HS-27A (cell line): Measurements from ENCODE around the gene OPN3.
"Not testable (repeated sequence)": the region's sequence is repeated elsewhere in the genome, so short reads cannot be mapped to it uniquely, and the experiment has no call there.

Experiments used
- DNase-seq: peaks from one replicate; pipeline ENCODE4 v3.0.0-alpha.2; 2012; ENCODE audit warnings: low read depth, missing footprints

OPN3 gene

GRCh38 chr1:241640149-241640866 is at the start of gene OPN3, which contains the start of gene CHML:
Gene OPN3, minus strand, starts transcription at chr1:241640369. Its CDS starts 115 bp downstream, at chr1:241640254.
Gene CHML, minus strand, starts transcription at chr1:241640369. Its CDS starts 4,603 bp downstream, at chr1:241635766.
- DNase-seq = no peak

GRCh38 chr1:241688940-241689368 is 48.8 kb upstream of the OPN3 start:
- DNase-seq = no peak

GRCh38 chr1:241684108-241684507 is 43.9 kb upstream of the OPN3 start:
- DNase-seq = no peak

GRCh38 chr1:241682921-241683320 is 42.8 kb upstream of the OPN3 start:
- DNase-seq = no peak

- not testable (repeated sequence) for DNase-seq
Measured at GRCh38 chr1:241681861-241682448, 41.8 kb upstream of the OPN3 start.

GRCh38 chr1:241679961-241680360 is 39.8 kb upstream of the OPN3 start:
- no peak for DNase-seq

DNA sequence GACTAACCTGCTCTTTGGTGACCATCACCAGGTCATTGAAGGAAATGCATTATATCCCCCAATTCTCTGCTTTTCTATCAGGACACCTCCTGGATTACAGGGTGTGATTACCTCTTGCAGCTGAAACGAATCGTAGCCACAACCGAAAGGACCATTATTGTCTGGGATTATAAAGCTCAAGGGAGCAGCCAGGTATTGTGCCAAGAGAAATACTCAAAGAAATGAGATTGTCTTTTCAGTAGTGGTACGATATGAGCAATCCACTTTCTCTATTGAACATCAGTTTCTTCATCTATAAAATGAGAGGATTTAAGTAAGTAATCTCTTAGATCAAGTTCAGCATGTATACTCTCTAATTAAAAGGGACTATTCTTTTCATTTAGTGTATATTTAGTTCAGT is 39.2 kb upstream of the OPN3 start:
- no peak for DNase-seq

DNA sequence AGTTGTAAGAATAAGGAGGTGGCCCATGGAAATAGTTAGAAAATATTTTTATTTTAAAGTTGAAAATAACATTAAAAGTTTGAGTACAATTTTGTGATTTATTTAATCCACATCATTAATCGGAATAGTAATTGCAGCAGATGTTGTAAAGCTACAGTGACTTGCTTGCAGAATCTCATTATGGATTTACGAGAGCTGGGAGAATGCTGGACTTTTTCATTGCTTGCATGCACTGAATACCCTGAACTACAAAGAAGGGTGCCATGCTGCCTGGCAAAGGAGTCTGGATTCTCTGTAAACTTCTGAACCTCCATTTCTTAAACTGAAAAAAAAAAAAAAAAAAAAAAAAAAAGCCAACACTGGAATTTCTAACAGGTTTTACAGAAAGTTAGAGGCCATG is 38.4 kb upstream of the OPN3 start:
- no peak for DNase-seq

GRCh38 chr1:241677201-241677600 is 37.0 kb upstream of the OPN3 start:
- DNase-seq = no peak

- no peak for DNase-seq
Measured at GRCh38 chr1:241675983-241676382, 35.8 kb upstream of the OPN3 start.

DNA sequence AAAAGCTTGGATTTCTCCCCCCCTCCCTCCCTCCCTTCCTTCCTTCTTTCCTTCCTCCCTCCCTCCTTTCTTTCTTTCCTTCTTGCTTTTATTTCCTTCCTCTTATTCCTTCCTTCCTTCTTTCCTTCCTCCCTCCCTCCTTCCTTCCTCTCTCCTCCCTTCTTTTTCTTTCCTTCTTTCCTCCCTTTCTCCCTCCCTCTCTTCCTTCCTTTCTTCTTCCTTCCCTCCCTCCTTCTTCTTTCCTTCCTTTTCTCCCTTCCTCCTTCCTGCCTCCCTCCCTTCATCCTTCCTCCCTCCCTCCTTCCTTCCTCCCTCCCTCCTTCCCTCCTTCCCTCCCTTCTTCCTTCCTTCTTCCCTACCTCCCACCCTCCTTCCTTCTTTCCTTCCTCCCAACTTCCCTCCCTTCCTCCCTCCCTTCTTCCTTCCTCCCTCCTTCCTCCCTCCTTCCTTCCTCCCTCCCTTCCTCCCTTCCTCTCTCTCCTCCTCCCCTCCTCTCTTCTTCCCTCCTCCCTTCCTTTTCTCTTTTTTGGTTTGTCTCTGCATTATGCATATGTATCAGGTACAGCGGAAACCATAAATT is 34.7 kb upstream of the OPN3 start:
- no peak for DNase-seq

DNA sequence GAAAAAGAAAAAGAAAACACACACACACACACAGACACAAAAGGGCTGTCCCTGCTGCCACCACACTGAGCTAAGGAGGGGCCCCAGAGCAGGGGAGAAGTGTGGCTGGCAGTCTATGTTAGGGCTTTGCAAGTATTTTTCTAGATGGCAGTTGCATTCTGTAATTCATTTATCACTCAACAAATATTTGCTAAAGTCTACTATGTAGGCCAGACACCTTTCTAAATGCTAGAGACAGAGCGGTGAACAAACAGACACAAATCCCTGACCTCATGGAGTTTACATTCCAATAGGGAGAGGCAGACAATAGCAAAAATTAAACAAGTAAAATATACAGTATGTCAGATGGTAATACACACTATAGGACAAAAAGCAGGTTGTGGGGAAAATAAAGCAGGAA is 32.1 kb upstream of the OPN3 start:
- DNase-seq = no peak

- DNase-seq = no peak
Measured at GRCh38 chr1:241666419-241666818, 26.2 kb upstream of the OPN3 start.

DNA sequence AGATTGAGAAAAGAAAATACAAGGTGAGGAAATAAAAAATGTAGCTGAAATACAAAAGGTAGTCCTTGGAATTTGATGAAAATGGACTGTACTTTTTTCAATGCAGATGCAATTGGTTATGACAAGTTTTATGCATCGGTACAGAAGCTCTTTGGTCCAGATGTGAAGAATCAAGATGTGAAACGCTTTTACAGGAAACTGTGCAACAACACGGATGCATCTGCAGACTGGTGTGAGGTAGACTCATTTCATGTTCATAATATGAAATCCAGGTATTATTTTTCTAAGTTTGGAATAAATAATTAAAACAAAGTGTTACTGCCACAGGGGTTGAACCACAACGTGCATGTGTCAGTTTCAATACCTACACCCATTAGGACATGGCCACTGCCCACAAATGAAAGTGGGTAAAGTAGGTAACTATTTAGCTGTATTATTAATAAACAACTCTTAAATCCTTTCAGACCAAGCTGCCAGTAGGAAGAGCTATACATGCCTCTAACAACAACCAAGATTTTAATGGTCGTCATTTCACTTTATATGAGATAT is 20.3 kb upstream of the OPN3 start:
- DNase-seq = no peak

- not testable (repeated sequence) for DNase-seq
Measured at GRCh38 chr1:241659016-241659415, 18.8 kb upstream of the OPN3 start.

DNA sequence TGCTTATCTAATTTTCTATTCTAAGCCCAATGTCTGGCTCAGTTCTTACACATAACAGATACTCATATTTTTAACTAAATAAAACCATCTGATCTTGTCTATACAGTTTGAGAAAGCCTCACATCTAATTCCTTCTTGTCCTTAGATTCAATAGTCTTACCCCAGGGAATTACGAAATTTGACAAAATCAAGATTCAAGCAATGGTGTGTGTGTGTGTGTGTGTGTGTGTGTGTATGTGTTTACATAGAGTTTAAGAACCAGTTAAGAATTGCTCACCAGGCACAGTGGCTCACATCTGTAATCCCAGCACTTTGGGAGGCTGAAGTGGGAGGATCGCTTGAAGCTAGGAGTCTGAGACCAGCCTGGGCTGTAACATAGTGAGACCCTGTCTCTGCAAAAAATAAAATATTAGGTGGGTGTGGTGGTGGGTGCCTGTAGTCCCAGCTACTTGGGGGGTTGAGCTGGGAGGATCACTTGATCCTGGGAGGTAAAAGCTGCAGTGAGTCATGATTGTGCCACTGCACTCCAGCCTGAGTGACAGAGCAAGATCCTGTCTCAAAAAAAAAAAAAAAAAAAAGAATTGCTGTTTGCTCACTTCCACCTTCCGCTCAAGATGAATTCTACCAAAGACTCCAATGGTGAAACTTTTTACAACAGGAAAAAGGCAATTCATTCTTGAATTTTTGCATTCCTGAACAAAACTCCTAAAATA is 18.1 kb upstream of the OPN3 start:
- DNase-seq = no peak

DNA sequence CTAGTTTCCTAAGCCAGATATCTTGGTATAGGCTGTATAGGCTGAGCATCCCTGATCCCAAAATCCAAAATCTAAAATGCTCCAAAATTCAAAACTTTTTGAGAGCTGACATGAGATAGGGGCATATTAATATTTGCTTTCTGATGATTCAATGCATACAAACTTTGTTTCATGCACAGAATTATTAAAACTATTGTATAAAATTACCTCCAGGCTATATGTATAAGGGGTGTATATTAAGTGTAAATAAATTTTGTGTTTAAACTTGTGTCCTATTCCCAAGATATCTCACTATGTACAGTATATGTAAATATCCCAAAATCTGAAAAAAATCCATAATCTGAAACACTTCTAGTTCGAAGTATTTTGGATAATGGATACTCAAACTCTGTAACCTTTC is 14.5 kb upstream of the OPN3 start:
- no peak for DNase-seq

GRCh38 chr1:241654019-241654418 is 13.8 kb upstream of the OPN3 start:
- DNase-seq = no peak

- DNase-seq = no peak
Measured at GRCh38 chr1:241652012-241652411, 11.8 kb upstream of the OPN3 start, which contains the start of gene WDR64. Gene WDR64, plus strand, starts transcription at chr1:241652281. Its CDS starts 204 bp downstream, at chr1:241652485.

DNA sequence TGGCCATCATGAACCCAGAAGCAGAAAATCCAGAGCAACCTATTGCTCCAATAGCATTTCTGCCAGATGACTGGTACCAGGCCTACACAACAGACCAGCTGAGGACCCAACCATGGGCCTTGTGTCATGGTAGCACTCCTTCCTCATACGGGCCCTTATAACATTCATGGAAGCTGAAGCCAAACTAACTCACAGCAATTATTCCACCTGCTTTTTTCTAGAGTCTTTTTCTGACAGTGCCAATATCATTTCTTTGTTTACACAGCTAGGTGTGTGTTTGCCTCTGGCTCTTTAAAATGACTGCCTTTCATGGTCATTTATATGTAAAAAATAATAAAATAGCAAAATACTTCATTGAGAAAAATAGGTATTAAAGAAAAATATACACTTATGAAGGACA is 8.0 kb upstream of the OPN3 start:
- DNase-seq = no peak

DNA sequence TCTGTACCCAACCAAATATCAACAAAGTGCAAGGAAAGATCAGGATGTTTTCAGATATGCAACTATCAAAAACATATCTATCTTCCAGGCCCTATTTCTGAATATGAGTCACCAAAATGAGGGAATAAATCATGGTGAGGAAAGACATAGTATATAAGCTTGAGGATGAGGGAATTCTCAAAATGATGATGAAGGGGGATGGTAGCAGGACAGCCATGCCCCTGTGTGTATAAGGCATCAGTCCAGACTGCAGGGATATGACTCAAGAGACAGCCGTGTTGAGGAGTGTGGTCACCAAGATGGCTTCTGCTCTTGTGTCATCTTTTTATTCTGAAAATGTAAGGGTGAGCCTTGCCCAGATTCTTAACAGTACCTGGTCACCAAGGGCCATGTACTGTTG is 7.5 kb upstream of the OPN3 start:
- DNase-seq = no peak

DNA sequence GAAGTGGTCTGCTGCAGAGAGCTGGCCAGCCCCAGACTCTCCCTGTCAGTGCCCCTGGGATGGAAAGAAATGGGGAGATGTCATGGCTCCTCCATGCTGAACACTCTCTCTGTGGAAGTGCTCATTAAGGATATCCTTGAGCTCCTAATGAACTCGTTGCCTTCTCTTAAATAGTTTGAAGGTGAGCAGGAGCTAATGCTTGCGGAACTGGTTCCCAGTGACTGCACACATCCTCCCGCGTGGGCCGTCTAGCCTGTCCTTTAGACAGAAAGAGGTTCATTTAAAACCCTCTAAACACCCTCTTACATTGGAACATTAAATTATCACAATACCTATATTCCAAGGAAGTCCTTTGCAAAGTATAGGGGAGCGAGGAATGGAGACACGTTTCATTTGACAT is 6.0 kb upstream of the OPN3 start:
- no peak for DNase-seq
